22Rv1 (cell line): Measurements from ENCODE around the gene PRCC.

ENCODE experiments used
- CTCF ChIP-seq: fragments of 450-650 bp; IDR thresholded peaks from 2 replicates; pipeline ENCODE4 v1.5.1; 2017; ENCODE audit warnings: mild to moderate bottlenecking
- ZFX ChIP-seq: fragments of 450-650 bp; IDR thresholded peaks from 2 replicates; pipeline ENCODE4 v1.6.1; 2017; ENCODE audit warnings: antibody characterized with exemption, borderline replicate concordance

GRCh38 chr1:156801409-156802121 is 34.2 kb downstream of the PRCC start:
- TF ChIP-seq CTCF (peak; percentile 6; the same call in 1 of the 2 replicates), ZFX (no peak)
